Neural cell (in vitro differentiated cells): Measurements from ENCODE around the gene SIL1. TPM values are rescaled to one million over a fixed set of nuclear protein-coding genes. Genes with fewer than 3 reads are reported as not detected.

ENCODE experiments used
- H2AFZ ChIP-seq: fragments of 200-600, 300-800 bp; sonication (generic), shearing (Covaris generic); 2 replicates; pipeline ENCODE4 v1.6.0; 2014; ENCODE audit warnings: low read depth, mild to moderate bottlenecking, antibody characterized with exemption, low read length, moderate library complexity
- H3F3A ChIP-seq: fragments of 200-600 bp; shearing (Covaris generic); 2 replicates; pipeline ENCODE4 v1.6.1; 2016; ENCODE audit warnings: mild to moderate bottlenecking, moderate library complexity, mixed read lengths, antibody characterized with exemption, low read length; ENCODE audit not compliant: insufficient read depth, poor library complexity, severe bottlenecking
- H3K27ac ChIP-seq: fragments of 200-600, 300-800 bp; sonication (generic), shearing (Covaris generic); 2 replicates; pipeline ENCODE4 v1.5.1; 2014; ENCODE audit warnings: mild to moderate bottlenecking, low read length, moderate library complexity
- H3K27me3 ChIP-seq: fragments of 300-800, 200-600 bp; sonication (generic), shearing (Covaris generic); 2 replicates; pipeline ENCODE4 v1.6.0; 2014; ENCODE audit warnings: mild to moderate bottlenecking, low read depth, low read length, moderate library complexity; ENCODE audit not compliant: insufficient read depth
- H3K36me3 ChIP-seq: fragments of 300-800, 200-600 bp; sonication (generic), shearing (Covaris generic); 2 replicates; pipeline ENCODE4 v1.5.1; 2014; ENCODE audit warnings: mild to moderate bottlenecking, antibody characterized with exemption, low read length, moderate library complexity; ENCODE audit not compliant: insufficient read depth
- H3K4me2 ChIP-seq: fragments of 300-800, 200-600 bp; sonication (generic), shearing (Covaris generic); 2 replicates; pipeline ENCODE4 v1.6.0; 2014; ENCODE audit warnings: mild to moderate bottlenecking, low read length
- H3K4me3 ChIP-seq: fragments of 300-800, 200-600 bp; sonication (generic), shearing (Covaris generic); 2 replicates; pipeline ENCODE4 v1.5.1; 2014; ENCODE audit warnings: mild to moderate bottlenecking, low read length, moderate library complexity
- H3K79me2 ChIP-seq: fragments of 200-600 bp; shearing (Covaris generic); replicated peaks from 2 replicates; pipeline ENCODE4 v1.6.0; 2014; ENCODE audit warnings: mild to moderate bottlenecking, low read length, moderate library complexity; ENCODE audit not compliant: insufficient read depth
- H3K9ac ChIP-seq: fragments of 300-800, 200-600 bp; sonication (generic), shearing (Covaris generic); 2 replicates; pipeline ENCODE4 v1.6.1; 2016; ENCODE audit warnings: mild to moderate bottlenecking, low read length, mixed read lengths
- H3K9me2 ChIP-seq: fragments of 200-600 bp; shearing (Covaris generic); 2 replicates; pipeline ENCODE4 v1.6.1; 2016; ENCODE audit warnings: mild to moderate bottlenecking, low read length, mixed read lengths; ENCODE audit not compliant: insufficient read depth
- H3K9me3 ChIP-seq: fragments of 200-600, 300-800 bp; sonication (generic), shearing (Covaris generic); 2 replicates; pipeline ENCODE4 v1.6.1; 2016; ENCODE audit warnings: mild to moderate bottlenecking, mixed run types, low read length, moderate library complexity, mixed read lengths
- H4K20me1 ChIP-seq: fragments of 200-600 bp; shearing (Covaris generic); 2 replicates; pipeline ENCODE4 v1.6.1; 2016; ENCODE audit warnings: mild to moderate bottlenecking, mixed run types; ENCODE audit not compliant: insufficient read depth
- CTCF ChIP-seq: fragments of 450-650 bp; IDR thresholded peaks from 2 replicates; pipeline ENCODE4 v1.5.1; 2014; ENCODE audit warnings: antibody characterized with exemption, mild to moderate bottlenecking, moderate library complexity; ENCODE audit not compliant: poor library complexity, severe bottlenecking
- EP300 ChIP-seq: fragments of 450-650 bp; conservative IDR thresholded peaks from 2 replicates; pipeline ENCODE4 v1.6.1; 2014; ENCODE audit warnings: antibody characterized with exemption, mild to moderate bottlenecking, moderate library complexity; ENCODE audit not compliant: poor library complexity, severe bottlenecking
- EZH2 ChIP-seq: fragments of 200-600, 300-800 bp; shearing (Covaris generic), sonication (generic); IDR thresholded peaks from 2 replicates; pipeline ENCODE4 v1.6.1; 2014; ENCODE audit warnings: antibody characterized with exemption, low read length, borderline replicate concordance, mild to moderate bottlenecking; ENCODE audit not compliant: insufficient read depth, poor library complexity, severe bottlenecking
- MXI1 ChIP-seq: fragments of 450-650 bp; conservative IDR thresholded peaks from 2 replicates; pipeline ENCODE4 v1.6.1; 2014; ENCODE audit warnings: antibody characterized with exemption, mild to moderate bottlenecking; ENCODE audit not compliant: poor library complexity, severe bottlenecking
- POLR2AphosphoS5 ChIP-seq: IDR thresholded peaks from 2 replicates; pipeline ENCODE4 v1.6.1; 2012
- RAD21 ChIP-seq: fragments of 450-650 bp; conservative IDR thresholded peaks from 2 replicates; pipeline ENCODE4 v1.6.1; 2014; ENCODE audit warnings: antibody characterized with exemption, mild to moderate bottlenecking, moderate library complexity
- REST ChIP-seq: IDR thresholded peaks from 2 replicates; pipeline ENCODE4 v1.6.1; 2012; ENCODE audit warnings: borderline replicate concordance
- SMC3 ChIP-seq: fragments of 450-650 bp; conservative IDR thresholded peaks from 2 replicates; pipeline ENCODE4 v1.6.1; 2014; ENCODE audit warnings: antibody characterized with exemption, mild to moderate bottlenecking, moderate library complexity; ENCODE audit not compliant: poor library complexity
- TAF1 ChIP-seq: IDR thresholded peaks from 2 replicates; pipeline ENCODE4 v1.6.1; 2012; ENCODE audit warnings: low read depth
- polyA plus RNA-seq: library from polyadenylated mRNA; depleted of rRNA; stranded (reverse); fragments of >200 nt; gene quantifications from 2 replicates; pipeline ENCODE4 v1.2.3, GENCODE V29; 2014

Gene SIL1
- polyA plus RNA-seq, 1 donor from 2014 or later = 4.7 TPM

- H2AFZ ChIP-seq = no peak overlapping the region
- no peaks in the 10 kb centered on the region for H3K27me3 ChIP-seq
- H3K9me3 ChIP-seq = no peaks in the 10 kb centered on the region
- H3K9ac ChIP-seq = no peak overlapping the region
- no peaks in the 10 kb centered on the region for H3F3A ChIP-seq
- no peak for TF ChIP-seq RAD21
- TF ChIP-seq SMC3 = no peak
- no peak for TF ChIP-seq CTCF
- no peak for TF ChIP-seq POLR2AphosphoS5
- no peak for TF ChIP-seq MXI1
- no peak for TF ChIP-seq REST
- TF ChIP-seq EP300 = no peak
- no peak for TF ChIP-seq EZH2
- TF ChIP-seq TAF1 = no peak
- H3K4me3 ChIP-seq = no peak overlapping the region
- no peaks in the 10 kb centered on the region for H3K9me2 ChIP-seq
- no peaks in the 10 kb centered on the region for H3K79me2 ChIP-seq
- H3K4me2 ChIP-seq = no peak overlapping the region
- no peaks in the 10 kb centered on the region for H4K20me1 ChIP-seq
- H3K36me3 ChIP-seq = no peaks in the 10 kb centered on the region
- H3K27ac ChIP-seq = no peak overlapping the region
Observed at GRCh38 chr5:138967791-138968448, 230.2 kb downstream of the SIL1 start.

- no peak overlapping the region for H3K9ac ChIP-seq
- H3K4me3 ChIP-seq = no peak overlapping the region
- H4K20me1 ChIP-seq = no peaks in the 10 kb centered on the region
- no peak overlapping the region for H2AFZ ChIP-seq
- no peaks in the 10 kb centered on the region for H3K79me2 ChIP-seq
- no peaks in the 10 kb centered on the region for H3F3A ChIP-seq
- TF ChIP-seq POLR2AphosphoS5 = no peak
- no peak for TF ChIP-seq EP300
- TF ChIP-seq MXI1 = no peak
- no peak for TF ChIP-seq SMC3
- no peak for TF ChIP-seq RAD21
- TF ChIP-seq TAF1 = no peak
- TF ChIP-seq EZH2 = no peak
- no peak for TF ChIP-seq REST
- TF ChIP-seq CTCF = no peak
- no peak overlapping the region for H3K4me2 ChIP-seq
- H3K9me3 ChIP-seq = no peaks in the 10 kb centered on the region
- no peaks in the 10 kb centered on the region for H3K9me2 ChIP-seq
- no peaks in the 10 kb centered on the region for H3K36me3 ChIP-seq
- H3K27ac ChIP-seq = no peak overlapping the region
- no peaks in the 10 kb centered on the region for H3K27me3 ChIP-seq
Observed at GRCh38 chr5:138966236-138966985, 231.8 kb downstream of the SIL1 start.
